Activated T-cell treated with anti-CD3 and anti-CD28 coated beads, Interleukin-2, amount 50 U/mL, for 48 hours (primary cell): ENCODE measurements around the gene MAP2K3.
"Not testable (repeated sequence)": the region's sequence is repeated elsewhere in the genome, so short reads cannot be mapped to it uniquely, and the experiment has no call there.

Source experiments
- DNase-seq, 2 experiments: peaks; one replicate each; pipeline ENCODE4 v3.0.0-alpha.2; 2020

The MAP2K3 gene

DNA sequence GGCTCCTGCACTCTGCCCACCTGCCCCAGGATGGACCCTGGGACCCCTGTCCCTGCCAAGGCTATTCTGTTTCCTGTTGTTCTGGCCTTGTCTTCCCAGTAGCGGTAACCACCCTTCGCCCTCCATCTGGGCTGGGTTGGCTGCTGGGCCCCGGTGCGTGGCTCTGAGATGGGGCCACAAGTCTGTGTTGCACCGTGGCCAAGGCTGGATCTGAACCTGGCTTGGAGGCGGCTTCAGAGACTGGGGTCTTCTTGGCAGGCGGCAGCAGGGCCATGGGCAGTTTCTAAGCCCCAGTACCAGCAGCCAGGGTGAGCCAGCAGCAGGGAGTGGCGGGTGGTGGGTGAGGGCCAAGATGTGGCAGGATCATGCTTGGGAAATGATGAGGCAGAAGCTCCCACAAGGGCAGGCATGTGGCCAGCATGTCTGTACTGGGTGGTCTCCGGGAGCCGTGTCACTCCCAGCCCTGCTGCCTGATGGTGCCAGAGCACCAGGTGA lies 12.6 kb downstream of the MAP2K3 start:
- no peak for DNase-seq

DNA sequence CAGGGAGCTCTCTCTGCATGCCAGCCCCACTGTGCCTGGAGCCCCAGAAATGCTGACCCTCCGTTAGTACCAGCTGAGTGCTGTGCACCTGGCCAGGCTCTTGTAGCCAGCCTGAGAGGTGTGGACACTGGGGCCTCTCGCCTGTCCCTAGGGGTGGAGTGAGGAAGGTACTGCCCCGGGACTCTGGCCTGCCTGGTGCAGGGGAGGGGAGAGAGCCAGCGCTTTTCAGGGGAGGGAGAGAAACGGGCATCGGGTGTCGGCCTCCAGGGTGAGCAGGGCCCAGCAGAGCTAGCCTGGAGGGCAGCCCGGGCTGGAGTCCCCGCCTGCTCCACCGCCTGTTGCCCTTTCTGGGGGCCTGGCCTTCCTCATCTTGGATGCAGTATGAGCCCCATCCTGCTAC lies 13.1 kb downstream of the MAP2K3 start:
- no peak for DNase-seq

DNA sequence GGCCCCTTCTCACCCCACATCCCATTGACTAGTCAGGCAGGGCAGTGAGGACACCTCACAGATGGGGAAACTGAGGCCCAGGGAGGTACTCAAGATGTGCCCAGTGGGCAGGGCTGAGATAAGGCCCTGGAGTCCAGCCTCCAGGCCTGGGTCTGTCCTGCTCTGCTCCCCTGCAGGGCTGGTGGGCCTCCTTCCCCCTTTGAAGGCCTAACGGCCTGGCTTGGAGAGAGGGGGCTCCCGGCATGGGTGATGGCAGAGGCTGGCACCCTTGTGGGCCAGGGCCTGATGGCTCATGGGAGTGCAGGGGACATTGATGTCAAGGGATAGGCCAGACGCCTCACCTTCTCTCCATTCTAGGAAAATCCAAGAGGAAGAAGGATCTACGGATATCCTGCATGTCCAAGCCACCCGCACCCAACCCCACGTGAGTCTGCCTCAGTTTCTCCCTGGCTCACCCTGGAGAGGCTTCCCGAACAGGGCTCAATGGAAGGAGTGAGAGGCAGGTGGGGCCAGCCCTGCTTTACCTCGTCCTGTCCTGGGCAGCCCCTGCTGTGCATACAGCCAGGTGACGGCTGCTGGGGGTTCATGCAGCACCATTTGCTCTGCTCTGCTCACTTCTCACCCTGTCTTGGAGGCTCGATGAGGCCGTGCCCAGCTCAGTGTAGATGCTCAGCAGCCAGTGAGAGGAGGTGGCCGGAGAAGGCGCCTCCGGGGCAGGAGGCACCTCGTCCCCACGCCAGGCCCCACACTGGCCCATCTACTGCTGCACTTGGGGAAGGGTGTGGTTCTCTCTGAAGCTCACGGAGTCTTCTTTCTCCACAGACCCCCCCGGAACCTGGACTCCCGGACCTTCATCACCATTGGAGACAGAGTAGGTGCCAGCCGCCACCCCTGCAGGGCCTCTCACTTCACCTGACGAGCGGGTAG lies 13.8 kb downstream of the MAP2K3 start:
- no peak for DNase-seq

DNA sequence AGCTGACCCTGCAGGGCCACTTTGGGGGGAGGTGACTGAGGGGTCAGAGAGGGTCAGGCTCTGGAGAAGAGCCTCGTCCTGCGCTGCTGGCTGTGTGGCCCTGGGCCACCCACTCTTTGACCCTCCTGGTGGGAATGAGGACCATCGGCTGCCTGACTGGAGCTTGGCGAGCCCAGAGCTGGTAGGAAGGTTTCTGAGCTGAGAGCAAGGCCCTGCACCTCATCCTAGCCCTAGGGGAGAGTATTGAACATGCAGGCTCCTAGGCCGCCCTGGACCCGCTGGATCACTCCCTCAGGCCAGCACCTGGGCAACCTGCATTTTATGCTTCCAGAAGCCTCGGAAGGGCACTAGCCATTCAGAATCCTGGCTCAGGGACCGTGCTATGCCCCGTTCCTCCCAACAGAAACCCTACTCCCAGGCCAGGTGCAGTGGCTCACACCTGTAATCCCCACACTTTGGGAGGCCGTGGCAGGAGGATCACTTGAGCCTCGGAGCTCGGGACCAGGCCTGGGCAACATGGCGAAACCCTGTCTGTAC lies 14.5 kb downstream of the MAP2K3 start:
- DNase-seq = no peak

DNA sequence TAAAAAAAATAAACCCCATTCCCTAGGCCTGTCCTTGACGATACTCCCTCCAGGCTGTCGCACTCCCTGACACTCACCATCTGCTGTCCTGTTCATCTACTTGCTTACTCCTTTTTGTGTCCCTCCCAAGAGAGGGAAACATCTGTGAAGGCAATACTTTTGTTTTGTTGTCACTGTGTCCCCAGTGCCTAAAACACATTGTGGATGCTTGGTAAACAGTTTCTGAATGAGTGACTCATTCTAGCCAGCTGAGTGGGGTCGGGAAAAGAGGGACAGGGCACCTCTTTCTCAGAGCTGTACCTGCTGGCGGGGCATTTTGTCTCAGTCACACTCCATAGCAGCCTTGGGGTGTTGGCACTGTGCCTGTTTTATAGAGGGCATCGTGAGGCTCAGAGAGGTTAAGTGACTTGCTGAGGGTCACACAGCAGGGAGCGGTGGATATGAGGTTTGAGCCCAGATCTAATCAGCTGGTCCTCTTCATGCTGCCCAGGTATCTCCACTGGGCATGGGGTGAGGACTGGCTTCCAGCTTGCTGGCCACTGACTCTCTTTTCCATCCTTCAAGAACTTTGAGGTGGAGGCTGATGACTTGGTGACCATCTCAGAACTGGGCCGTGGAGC lies 15.6 kb downstream of the MAP2K3 start:
- DNase-seq = no peak

DNA sequence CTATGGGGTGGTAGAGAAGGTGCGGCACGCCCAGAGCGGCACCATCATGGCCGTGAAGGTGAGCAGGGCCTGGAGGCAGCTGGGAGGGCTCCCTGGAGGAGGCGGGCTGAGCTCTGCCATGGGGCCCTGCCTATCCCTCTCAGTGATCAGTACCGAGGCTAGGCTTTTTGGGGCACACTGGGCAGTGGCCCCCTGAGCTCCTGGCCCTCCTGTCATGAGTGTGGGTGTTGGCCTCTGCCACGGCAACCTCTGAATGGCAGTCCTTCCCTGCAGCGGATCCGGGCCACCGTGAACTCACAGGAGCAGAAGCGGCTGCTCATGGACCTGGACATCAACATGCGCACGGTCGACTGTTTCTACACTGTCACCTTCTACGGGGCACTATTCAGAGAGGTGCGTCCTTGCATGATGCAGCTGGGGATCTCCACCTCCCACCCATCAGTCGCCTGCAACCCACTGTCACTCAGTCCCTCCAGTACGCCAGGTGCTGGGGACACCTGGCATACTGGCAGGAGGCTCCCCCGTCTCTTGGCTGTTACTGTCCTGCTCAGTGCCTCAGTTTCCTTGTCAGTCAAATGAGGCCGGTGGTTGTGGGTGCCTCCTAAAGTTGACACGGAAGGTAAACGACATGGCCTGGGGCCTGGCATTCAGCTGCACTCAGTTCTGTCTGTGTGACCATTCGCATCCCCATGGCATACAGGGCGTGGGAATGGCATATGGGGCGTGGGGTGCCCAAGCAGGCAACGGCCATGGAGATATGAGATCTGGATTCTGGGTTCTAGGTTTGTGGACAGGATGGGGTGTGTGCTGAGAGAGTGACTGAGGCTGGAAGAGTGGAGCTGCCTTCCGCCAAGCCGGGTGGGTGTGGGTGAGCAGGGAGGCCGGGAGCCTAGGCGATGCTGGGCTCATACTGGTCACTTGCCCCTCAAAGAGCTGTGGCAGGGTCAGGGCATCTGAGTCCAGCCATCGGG lies 16.4 kb downstream of the MAP2K3 start:
- no peak for DNase-seq

DNA sequence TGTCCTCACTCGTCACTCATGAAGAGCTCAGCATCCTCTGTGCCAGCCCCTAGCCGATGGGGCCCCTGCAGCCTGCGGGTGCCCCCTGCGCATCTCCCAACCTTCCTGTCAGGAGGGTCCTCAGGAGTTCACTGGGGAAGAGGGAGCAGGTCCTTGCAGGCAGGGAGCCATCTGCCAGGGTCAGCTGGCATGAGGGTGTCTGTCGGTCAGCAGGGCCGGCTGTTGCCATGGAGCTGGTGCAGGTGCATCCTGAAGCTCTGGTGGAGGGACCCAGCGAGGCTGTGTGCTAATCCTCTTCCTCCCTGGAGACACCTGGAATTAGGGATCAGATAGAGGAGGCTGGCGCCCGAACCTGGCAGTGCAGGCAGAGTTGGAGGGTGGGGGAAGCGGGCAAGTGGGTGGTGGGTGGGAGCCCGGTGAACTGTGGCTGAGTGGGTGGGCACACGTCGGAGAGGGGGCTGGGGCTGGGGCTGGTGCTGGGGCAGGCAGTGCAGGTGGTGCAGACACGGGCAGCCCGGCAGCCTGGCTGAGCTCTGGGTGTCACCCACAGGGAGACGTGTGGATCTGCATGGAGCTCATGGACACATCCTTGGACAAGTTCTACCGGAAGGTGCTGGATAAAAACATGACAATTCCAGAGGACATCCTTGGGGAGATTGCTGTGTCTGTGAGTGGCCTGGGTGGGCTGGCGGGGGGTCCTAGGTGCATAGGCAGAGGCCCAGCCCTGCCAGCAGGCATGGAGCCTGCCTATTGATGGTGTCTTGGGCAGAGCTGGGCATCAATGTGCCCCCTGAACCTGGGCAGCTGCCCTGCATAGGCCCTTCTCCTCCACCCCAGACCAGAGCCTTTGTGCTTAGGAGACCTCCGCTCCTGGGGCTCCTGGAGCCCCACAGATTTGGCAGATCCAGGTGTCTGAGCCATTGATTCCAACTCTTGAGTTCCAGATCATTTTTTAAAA lies 17.4 kb downstream of the MAP2K3 start:
- no peak for DNase-seq

DNA sequence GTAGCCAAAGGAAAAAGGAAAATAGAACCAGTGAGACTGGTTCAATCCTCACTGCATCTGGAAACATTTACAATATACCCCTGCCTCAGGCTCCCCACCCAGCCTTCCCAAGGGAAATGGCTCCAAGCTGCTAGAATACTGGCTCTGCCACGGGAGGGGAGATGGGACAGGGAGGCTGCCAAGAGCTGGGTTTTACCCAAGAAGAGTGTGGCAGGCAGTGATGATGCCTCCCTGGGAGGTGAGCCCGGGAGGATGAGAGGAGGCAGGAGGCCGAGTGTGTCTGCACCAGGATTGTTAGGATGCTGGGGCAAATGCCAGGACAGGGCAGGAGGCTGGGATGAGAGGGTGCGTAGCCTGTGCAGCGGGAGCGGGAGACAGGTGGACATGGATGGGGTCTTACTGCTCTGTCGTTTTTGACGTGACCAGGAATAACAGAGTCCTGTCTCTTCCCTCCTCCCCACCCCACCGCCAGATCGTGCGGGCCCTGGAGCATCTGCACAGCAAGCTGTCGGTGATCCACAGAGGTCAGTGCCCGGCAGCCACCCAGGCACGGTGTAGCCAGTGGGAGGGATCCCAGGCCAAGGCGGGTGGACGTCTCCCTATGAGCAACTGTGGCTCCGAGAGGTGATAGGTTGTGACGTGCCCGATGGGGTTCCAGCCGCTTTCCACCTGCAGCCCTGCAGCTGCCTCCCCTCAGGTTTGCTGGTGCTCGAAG lies 18.4 kb downstream of the MAP2K3 start:
- no peak for DNase-seq

DNA sequence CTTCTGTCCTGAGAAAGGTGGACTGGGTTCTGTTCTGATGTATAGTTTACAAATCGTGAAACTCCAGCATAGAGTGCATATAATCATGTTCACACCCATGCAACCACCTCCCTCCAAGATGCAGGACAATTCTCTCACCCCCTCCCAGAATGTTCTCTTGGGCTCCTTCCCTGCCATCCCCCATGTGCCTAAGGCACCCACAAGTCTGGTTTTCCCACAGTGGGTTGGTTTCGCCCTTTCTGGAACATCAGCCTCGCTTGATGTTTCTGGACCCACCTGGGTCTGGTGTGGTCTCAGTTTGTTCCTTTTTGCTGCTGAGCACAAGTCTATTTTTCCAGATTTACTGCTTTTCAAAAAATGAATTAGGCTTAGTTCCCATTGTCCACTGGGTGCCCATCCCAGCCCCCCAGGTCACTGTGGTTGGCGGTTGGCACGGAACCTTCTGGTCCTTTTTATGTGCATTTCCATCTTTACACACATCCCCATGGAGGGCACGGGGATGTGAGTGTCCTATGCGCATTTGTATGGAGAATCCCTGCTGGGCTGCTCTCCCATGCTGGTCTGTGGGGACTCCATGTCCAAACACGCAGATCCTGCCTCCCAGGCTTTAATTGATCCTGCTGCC lies 19.0 kb downstream of the MAP2K3 start:
- DNase-seq = no peak

DNA sequence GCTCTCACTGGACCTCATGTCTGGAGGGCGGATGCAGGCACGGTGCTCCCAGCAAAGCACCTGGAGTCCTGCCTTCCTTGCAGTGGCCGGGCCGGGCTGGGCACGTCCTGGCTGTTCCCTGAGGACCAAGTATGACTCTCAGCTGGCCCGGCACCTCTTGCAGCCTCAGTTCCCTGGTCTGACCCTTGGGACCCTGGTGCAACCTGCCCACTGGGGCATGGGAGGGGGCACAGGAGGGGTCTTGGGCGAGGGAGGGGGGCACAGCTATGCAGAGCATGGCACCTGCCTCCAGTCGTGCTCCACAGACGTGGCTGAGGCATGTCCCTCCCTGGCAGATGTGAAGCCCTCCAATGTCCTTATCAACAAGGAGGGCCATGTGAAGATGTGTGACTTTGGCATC lies 19.6 kb downstream of the MAP2K3 start:
- no peak for DNase-seq

DNA sequence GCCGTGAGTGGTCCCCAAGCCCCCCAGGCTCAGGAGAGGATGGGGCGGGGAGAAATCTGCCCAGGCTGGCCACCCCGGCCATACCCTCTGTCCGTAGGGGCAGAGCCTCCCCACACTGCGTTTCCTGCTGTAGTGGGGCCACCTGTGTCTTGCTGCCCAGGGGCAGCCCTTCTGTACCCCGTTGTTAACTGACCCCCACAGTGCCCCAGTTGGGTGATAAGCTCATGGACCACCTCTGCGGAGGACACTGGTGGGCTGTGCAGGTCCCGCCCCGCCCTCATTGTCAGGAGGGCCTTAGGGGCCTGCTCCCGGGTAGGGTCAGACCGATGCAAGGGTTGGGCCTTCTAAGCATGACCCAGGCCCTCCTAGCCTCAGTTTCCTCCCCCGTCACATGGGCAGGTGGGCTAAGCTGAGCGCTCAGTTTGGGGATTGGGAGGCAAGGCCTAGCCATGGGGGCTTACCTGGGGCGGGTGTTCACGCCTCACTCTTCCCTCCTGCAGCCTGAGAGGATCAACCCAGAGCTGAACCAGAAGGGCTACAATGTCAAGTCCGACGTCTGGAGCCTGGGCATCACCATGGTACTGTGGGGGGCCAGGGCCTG lies 20.1 kb downstream of the MAP2K3 start:
- DNase-seq = not testable (repeated sequence)

DNA sequence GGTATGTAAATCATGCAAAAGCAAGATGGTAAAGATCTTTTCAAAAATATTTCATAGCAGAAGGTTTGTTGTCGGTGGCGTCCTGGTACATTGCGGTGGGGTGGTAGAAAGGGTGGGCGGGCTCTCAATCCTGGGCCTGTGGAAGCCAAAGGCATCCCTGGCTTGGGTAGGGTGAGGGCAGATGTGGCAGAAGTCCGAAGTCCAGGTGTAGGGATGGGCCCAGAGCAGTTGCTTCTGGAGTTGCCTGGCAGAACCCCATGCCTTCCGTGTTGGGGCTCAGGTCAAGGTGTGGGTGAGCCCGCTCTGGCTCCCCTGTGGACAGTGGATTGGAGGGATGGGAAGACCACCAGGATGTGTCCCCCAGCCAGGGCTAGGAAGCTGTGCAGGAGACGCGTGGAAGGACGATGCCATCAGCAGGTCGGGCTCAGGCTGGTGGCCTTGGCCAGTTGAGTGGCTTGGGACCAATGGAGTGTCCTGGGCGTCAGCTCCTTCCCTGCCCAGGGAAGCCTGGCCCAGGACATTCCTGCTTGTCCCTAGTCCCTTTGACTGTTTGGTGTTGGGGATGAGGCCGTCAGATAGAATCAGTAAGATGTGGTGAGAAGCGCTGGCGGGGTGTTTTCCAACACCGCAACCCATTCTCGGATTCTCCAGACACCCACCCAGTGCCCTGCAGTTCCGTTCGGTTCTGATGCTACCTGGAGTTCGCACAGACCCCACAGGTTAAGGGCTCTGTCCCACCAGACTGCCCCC lies 21.1 kb downstream of the MAP2K3 start:
- not testable (repeated sequence) for DNase-seq

DNA sequence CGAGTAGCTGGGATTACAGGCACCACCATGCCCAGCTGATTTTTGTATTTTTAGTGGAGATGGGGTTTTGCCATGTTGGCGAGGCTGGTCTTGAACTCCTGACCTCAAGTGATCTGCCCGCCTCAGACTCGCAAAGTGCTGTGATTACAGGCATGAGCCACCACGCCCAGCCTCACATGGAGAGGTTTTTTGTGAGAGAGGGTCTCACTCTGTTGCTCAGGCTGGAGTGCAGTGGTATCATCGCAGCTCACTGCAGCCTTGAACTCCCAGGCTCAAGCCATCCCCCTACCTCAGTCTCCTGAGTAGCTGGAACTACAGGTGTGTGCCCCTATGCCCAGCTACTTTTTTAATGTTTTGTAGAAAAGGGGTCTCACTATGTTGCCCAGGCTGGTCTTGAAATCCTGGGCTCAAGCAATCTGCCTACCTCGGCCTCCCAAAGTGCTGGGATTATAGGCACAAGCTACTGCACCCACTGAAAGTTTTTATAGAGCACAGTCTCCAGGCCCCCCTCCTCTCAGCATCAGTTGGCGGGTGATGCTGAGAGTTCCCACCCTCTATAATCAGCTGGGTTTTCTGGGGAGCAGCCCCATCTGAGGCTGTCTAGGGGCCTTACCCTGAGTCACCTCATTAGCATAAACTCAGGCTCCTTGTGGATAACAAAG lies 22.2 kb downstream of the MAP2K3 start:
- DNase-seq = not testable (repeated sequence)

DNA sequence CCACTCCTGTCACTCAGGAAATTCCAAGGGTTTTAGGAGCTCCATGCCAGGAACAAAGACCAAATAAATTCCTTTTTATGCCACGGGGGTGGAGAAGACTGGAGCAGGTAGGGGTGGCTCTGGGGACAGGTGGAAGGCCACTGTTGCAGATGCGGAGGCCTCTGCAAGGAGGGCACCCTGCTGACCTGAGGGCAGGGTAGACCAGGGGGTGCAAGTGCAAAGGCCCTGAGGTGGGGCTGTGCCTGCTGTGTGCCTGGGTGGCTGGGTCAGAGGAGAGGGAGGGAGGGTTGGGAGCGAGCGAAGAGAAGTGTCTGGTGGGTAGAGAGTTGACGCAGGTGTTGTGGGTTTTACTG lies 22.7 kb downstream of the MAP2K3 start:
- not testable (repeated sequence) for DNase-seq

DNA sequence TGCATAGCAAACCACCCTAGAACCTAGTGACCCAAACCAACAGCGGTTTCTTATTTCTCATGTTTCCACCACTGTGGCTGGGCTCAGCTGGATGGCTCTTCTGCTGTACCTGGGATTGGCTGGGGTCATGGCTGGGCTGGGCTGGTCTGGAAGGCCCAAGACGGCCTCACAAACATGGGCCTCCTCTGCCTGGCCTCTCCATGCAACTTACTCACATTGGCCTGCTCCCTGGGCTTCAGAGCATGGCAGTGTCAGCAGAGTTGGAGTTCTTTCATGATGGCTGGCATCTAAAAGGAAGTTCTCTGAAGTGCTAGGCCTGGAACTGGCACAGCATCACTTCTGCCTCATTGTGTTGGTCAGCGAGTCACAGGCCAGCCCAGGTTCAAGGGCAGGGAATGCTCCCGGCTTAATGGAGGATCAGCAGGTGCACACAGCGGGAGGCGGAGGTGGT lies 24.4 kb downstream of the MAP2K3 start:
- DNase-seq = not testable (repeated sequence)

DNA sequence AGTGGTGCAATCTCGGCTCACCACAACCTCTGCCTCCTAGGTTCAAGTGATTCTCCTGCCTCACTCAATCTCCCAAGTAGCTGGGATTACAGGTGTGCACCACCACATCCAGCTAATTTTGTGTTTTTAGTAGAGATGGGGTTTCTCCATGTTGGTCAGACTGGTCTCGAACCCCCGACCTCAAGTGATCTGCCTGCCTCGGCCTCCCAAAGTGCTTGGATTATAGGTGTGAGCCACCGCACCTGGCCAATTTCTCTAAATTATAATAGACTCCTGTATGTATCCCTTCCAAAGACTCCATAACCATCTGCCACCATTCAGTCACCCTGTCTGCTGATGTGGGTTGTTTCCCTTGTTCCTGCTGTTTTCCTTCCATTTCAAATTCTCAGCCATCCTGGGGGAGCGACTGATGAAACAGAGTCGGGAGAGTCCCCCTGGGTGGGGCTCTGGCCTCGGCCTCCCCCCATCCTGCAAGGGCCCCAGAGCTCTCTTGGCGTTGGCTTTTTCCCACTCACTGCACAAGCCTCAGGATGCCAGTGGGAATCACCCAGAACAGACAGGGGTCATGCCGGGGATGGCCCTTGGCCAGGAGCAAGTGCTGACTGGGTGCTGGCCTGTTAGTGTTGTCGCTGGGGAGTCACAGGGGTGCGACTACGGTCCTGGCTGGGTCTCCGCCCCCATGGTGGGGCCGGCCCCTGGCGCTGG lies 25.7 kb downstream of the MAP2K3 start:
- not testable (repeated sequence) for DNase-seq

DNA sequence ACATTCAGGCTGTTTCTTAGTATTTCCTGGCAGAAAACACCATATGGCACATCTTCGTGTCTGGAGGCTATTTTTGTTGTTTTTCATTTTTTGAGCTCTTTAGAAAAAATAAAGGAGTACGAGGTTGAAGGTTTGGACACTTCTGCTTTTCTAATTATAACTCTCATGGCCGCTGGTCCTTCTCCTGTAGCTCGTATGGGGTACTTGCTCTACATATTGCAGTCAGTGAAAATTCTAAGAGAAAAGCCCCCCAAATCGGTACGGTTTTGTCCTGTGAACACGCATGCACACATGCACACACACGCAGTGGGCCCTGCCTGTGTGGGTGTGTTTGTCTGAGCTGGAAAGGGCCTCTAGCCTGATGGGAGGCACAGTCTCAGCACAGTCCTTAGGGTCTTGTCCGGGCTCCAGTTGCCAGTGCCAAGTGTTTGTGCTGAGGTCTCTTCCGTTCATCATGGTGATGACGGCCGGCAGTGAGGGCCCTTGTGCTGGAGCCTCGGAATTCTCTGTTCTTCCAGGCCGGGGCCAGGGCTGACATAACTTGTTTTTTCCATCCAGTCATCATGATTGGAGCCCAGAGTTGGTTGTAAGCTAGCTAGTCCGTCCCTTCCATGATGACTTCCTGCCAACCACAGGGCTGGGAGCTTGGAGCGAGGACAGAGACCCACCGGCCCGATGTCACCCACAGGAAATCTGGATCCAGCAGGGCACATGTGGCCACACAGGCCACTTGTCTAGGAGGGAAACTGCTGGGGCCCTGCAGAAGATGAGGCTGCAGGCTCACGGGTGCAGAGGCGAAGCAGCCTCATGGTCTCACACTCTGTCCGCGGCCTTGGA lies 26.5 kb downstream of the MAP2K3 start:
- DNase-seq = not testable (repeated sequence)
